GM19452 (cell line): ENCODE data around the gene LRRC58.
"Not testable (repeated sequence)": the region's sequence is repeated elsewhere in the genome, so short reads cannot be mapped to it uniquely, and the experiment has no call there.

Source experiments
- ATAC-seq: cut with Tn5 transposase; IDR thresholded peaks from one replicate; pipeline ENCODE4 v1.9.1; 2021; ENCODE audit not compliant: unreplicated experiment

Gene LRRC58

DNA sequence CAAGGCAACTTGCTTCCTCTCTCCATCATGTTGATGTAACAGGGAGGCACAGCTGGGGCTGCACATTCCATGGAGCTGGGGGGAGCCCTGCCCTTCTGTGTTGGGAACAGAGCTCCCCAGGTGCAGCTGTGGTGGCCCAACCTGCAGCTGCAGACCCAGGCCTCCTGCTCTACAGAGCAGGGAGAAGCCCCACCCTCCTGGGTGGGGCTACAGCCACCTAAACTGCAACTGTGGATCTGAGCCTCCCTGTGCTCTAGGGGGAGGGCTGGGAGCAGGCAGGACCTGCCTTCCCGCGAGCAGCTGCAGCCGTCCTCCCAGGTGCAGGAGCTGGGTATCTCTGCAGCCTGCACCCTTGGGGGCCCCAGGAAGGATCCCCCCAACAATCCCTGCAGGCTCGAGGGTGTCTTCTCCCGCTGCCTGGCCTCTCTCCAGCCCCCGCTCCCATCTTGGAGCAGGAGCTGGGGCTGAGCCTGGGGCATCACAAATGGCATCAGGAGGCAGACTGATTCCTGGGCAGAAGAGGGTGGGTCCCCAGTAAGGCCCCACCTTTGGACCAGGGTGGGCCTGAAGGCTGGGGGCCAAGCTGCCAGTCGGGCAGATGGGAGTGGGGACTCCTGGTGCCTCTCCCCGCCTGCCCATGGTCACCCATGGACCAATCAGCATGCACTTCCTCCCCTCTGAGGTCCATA lies 7.4 kb downstream of the LRRC58 start:
- ATAC-seq: no peak

- ATAC-seq: no peak
Observed at GRCh38 chr3:120339362-120339761, 9.8 kb downstream of the LRRC58 start.

DNA sequence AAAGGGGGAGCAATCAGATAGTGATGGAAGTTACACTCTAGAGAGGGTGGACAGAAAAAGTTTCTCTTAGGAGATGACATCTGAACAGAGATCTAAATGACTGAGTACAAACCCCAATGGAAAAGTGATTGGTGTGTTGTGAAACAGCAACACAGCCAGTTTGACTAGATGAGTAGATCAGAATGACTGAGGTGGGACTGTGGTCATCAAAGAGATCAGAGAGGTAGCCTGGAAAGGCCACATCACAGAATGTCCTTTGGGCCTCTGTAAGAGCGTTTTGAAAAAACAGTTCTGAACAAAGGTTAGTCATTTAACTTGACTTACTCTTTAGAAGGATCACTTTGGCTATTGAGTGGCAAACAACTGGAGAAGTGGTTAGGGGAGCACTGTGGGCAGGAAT lies 10.6 kb downstream of the LRRC58 start:
- no peak for ATAC-seq

- ATAC-seq: no peak
Observed at GRCh38 chr3:120332646-120333045, 16.5 kb downstream of the LRRC58 start.

DNA sequence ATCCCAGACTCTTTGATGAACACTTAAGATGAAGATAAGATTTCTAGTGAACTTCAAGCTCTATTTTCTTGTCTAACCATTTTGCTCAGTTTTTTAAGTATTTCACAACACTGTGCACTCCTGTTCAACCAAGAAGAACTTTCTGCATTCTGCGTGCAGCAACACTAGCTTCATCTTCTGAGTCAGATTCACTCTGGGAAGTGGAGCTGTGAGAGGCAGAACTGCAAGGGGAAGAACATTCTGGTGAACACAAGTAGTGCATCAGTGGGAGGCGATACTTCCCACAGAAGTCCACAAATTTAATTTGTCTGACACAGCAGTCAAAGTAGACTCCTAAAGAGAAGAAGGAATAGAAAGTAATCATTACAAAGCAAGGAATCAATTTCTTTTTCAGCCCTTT lies 18.1 kb downstream of the LRRC58 start:
- ATAC-seq: no peak

DNA sequence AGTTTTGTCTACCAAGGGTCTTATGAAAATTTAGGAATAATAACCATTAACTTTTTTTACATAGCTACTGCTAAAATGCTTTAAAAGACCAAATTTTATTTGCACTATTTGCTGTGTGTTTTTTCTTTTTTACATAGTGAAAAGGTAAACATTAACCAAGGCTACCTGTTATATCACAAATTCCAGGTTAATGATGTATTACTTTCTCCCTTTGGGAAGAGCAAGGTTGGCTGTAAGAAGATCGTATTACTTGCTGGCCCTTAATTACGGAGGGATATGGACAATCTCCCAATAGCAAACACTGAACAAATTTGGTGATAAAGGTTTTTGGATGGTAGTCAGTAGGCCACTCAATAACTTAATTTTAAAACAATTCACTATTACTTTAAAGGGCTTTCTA lies 22.4 kb downstream of the LRRC58 start:
- no peak for ATAC-seq

DNA sequence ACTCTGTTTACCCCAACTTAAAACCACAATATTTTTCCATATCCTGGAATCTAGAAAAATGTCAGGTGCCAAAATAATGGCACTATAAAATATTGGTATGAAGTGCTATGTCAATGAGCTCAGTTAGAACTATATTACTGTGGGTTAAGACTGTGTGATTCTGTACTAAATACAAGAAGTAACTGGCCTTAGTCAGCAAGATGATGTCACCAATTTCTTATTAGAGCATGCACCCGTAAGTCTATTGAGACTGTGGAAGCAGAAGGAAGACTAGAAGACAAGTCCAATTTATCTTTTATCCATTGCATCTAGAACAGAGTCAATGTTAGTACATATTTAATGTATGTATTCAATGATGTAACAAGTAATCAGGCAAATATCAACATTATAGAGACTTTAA lies 25.0 kb downstream of the LRRC58 start:
- ATAC-seq: no peak

DNA sequence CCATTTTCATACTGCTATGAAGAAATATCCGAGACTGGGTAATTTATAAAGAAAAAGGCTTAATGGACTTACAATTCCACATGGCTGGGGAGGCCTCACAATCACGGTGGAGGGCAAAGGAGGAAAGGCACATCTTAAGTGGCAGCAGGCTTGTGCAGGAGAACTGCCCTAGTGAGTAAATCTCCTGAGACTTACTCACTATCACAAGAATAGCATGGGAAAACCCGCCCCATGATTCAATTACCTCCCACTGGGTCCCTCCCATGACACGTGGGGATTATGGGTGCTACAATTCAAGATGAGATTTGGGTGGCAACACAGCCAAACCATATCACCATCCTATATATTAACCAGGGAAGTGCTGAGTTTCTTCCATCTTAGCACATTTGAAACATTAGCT lies 25.4 kb downstream of the LRRC58 start:
- not testable (repeated sequence) for ATAC-seq

GRCh38 chr3:120311863-120312794 lies 37.0 kb downstream of the LRRC58 start:
- no peak for ATAC-seq

- ATAC-seq: no peak
Observed at GRCh38 chr3:120306519-120307455, 42.4 kb downstream of the LRRC58 start.

GRCh38 chr3:120304616-120305015 lies 44.5 kb downstream of the LRRC58 start:
- no peak for ATAC-seq

- ATAC-seq: no peak
Observed at GRCh38 chr3:120302361-120302760, 46.8 kb downstream of the LRRC58 start.

- no peak for ATAC-seq
Observed at GRCh38 chr3:120300971-120301370, 48.2 kb downstream of the LRRC58 start.

DNA sequence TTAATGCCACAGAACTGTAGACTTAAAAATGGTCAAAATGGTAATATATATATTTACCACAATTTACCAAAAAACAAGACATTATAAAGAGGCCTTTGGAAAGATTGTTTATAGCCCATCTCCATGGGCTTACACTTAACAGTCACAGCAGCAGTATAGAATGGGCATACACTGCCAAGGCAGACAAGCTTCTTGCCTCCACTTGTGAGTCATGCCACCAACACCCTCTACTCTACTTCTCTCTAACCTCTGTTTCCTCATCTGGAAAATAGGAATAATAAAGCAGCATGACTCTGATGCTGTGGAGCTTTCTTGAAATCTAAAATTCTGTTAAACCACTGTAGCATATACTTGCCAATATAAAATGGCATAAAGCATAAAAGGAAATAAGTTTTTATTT lies 49.8 kb downstream of the LRRC58 start:
- ATAC-seq: no peak

- no peak for ATAC-seq
Observed at GRCh38 chr3:120298996-120299395, 50.2 kb downstream of the LRRC58 start.

GRCh38 chr3:120291552-120291951 lies 57.6 kb downstream of the LRRC58 start:
- ATAC-seq: not testable (repeated sequence)

DNA sequence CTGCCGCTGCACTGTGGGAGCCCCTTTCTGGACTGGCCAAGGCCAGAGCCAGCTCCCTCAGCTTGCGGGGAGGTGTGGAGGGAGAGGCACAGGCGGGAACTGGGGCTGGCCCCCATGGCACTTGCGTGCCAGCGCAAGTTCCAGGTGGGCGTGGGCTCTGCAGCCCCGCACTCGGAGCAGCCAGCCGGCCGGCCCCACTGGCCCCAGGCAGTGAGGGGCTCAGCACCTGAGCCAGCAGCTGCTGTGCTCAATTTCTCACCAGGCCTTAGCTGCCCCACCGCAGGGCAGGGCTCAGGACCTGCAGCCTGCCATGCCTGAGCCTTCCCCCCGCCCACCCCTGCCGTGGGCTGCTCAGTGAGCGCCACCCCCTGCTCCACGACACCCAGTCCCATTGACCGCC lies 59.5 kb downstream of the LRRC58 start:
- no peak for ATAC-seq

GRCh38 chr3:120286465-120286864 lies 62.7 kb downstream of the LRRC58 start:
- no peak for ATAC-seq

DNA sequence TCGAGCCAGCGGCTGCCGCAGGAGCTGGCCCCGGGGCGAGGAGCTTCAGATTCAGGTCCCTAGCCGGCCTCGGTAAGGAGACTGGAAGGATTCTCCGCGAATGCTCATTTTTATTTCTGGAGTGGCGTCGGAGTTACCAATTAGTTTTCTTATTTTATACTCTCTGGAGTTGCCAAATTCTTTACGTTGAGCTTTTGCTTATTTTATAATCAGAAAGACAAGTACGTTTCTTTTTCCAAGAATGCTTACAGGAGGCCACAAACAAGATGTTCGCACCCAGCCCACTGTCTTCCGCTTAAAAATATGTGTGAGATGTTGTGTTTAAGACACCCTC lies 63.7 kb downstream of the LRRC58 start:
- no peak for ATAC-seq

GRCh38 chr3:120284747-120285507 lies 64.2 kb downstream of the LRRC58 start, which contains the start of gene GPR156:
TSS of gene GPR156 (minus strand) at chr3:120285222. CDS start at chr3:120244098, 41,124 bp downstream.
- no peak for ATAC-seq
